ENCODE measurements around the gene GDF2.

- TF ChIP-seq CTCF (conservative IDR thresholded peaks at IDR 0.05; ENCODE audit: low read depth in 2 of 2): no peak
- no peak for TF ChIP-seq REST (IDR thresholded peaks at IDR 0.05; ENCODE audit: unreplicated experiment)
- no peak for TF ChIP-seq POLR2AphosphoS5 (IDR thresholded peaks at IDR 0.05; ENCODE audit: low read depth)
- no peak for TF ChIP-seq CREB1 (CRISPR knock-in tag; IDR thresholded peaks at IDR 0.05; ENCODE audit: low read depth)
Measured at GRCh38 chr10:47376522-47377220, 54.4 kb downstream of the GDF2 start.

Data from GM23338 (cell line).